GM12891 (cell line): Measurements from ENCODE around the gene RBCK1.

ENCODE experiments used
- PAX5 ChIP-seq: IDR thresholded peaks from 2 replicates; pipeline ENCODE4 v1.6.1; 2011; ENCODE audit warnings: low read length, moderate library complexity, mild to moderate bottlenecking; ENCODE audit not compliant: insufficient read depth, severe bottlenecking
- POLR2A ChIP-seq: IDR thresholded peaks from 2 replicates; pipeline ENCODE4 v1.6.1; 2011; ENCODE audit warnings: low read depth, low read length, control low read depth
- POLR2AphosphoS5 ChIP-seq: IDR thresholded peaks from 2 replicates; pipeline ENCODE4 v1.6.1; 2011; ENCODE audit warnings: low read depth, low read length, control low read depth
- SPI1 ChIP-seq: IDR thresholded peaks from 2 replicates; pipeline ENCODE4 v1.6.1; 2011; ENCODE audit warnings: low read depth, low read length, control low read depth
- TAF1 ChIP-seq: IDR thresholded peaks from 2 replicates; pipeline ENCODE4 v1.6.1; 2011; ENCODE audit warnings: low read depth, low read length, control low read depth

GRCh38 chr20:370151-370600 is 37.9 kb upstream of the RBCK1 start:
- TF ChIP-seq POLR2A (no peak), POLR2AphosphoS5 (no peak), TAF1 (no peak), SPI1 (no peak), PAX5 (no peak)
